K562 (cell line): ENCODE measurements around the gene BTBD2. TPM values are rescaled to one million over a fixed set of nuclear protein-coding genes. Genes with fewer than 3 reads are reported as not detected.
A peak's percentile ranks its signal among the peaks of the same experiment; 100 is the strongest.

Source experiments
- CTCFL ChIP-seq: IDR thresholded peaks from 2 replicates; pipeline ENCODE4 v1.6.1; 2011; ENCODE audit warnings: borderline replicate concordance, low read depth, mild to moderate bottlenecking, moderate library complexity, low read length; ENCODE audit not compliant: insufficient read depth, poor library complexity, severe bottlenecking
- RAD21 ChIP-seq, 2 experiments: fragments of 250-450 bp in 1 of 2; fragments of 450-650 bp in 1 of 2; sonication (Bioruptor Pico) in 1 of 2; formaldehyde crosslinking in 1 of 2; IDR thresholded peaks in 1 of 2; conservative IDR thresholded peaks in 1 of 2; 2 replicates each; pipeline versions ENCODE4 v1.4.0 to v1.8.0; 2020 to 2022; ENCODE audit warnings: mild to moderate bottlenecking in 2 of 2, moderate library complexity in 1 of 2
- RBFOX2 ChIP-seq: fragments of 200-400 bp; formaldehyde crosslinking; IDR thresholded peaks from 2 replicates; pipeline ENCODE4 v1.6.1; 2017; ENCODE audit warnings: low read depth, mild to moderate bottlenecking, low read length, moderate library complexity
- ZBTB2 ChIP-seq: fragments of 450-650 bp; IDR thresholded peaks from 2 replicates; pipeline ENCODE4 v1.6.1; 2016; ENCODE audit warnings: antibody characterized with exemption
- ZBTB33 ChIP-seq: sonication (generic); formaldehyde crosslinking; IDR thresholded peaks from 2 replicates; pipeline ENCODE4 v1.8.1; 2023; ENCODE audit warnings: mild to moderate bottlenecking, missing genetic modification reagents
- polyA plus RNA-seq, 8 experiments: library from polyadenylated mRNA; depleted of rRNA in 4 of 8; stranded (reverse) in 5 of 8; unstranded in 3 of 8; fragments of >200 nt; fragmentation: Nextera tagmentation in 2 of 8; fragmentation: Illumina TruSeq in 1 of 8; extraction: Ambion mirVana in 2 of 8; extraction: Trizol in 1 of 8; gene quantifications; 2 replicates each; pipeline versions ENCODE4 v1.2.1 to v1.2.3, GENCODE V29; 2011 to 2014; ENCODE audit warnings: inconsistent platforms in 1 of 8, missing spikeins in 1 of 8
- total RNA-seq, 7 experiments: library from RNA; depleted of rRNA in 6 of 7; stranded (reverse); fragments of >200 nt in 6 of 7; fragmentation: Illumina TruSeq in 2 of 7; extraction: Trizol in 2 of 7; gene quantifications; 2 replicates each; pipeline versions ENCODE4 v1.2.1 to v1.2.3, GENCODE V29; 2011 to 2021; ENCODE audit warnings: low replicate concordance in 1 of 7
- TF ChIP-seq, protein P1 (sequence below), 3 experiments: IDR thresholded peaks in 2 of 3; conservative IDR thresholded peaks in 1 of 3; 2 replicates each; pipeline ENCODE4 v1.5.1; 2011 to 2012; ENCODE audit warnings: low read length in 3 of 3, mild to moderate bottlenecking in 3 of 3, control low read depth in 2 of 3, improper control_type of control experiment in 1 of 3, inconsistent platforms in 1 of 3, low read depth in 1 of 3, mixed read lengths in 1 of 3, moderate library complexity in 1 of 3; ENCODE audit not compliant: insufficient read depth in 2 of 3

The BTBD2 gene
- total and polyA plus RNA-seq, 9 of the 15 experiments (the other 6 are each of a cell fraction or from before 2014, with no cell fraction given), result 0.10 to 15.6 (median 6.9) TPM

GRCh38 chr19:1945899-1946298 lies 69.6 kb downstream of the BTBD2 start (continued):
- TF ChIP-seq ZBTB33 (CRISPR knock-in tag) (peak; percentile 95), CTCFL (peak; percentile 52), RBFOX2 (peak; percentile 25; the same call in 1 of the 2 replicates), ZBTB2 (0 out of 2 replicates have a peak, but pooled peaks have one; percentile 44), RAD21 (CRISPR knock-in tag; conservative IDR thresholded peaks at IDR 0.05 in 1 of 2, IDR thresholded peaks at IDR 0.05 in 1 of 2) (peak in 1 of 2 experiments; percentile 21; a peak in 1 of 4 replicates)
- TF ChIP-seq, protein P1, sequence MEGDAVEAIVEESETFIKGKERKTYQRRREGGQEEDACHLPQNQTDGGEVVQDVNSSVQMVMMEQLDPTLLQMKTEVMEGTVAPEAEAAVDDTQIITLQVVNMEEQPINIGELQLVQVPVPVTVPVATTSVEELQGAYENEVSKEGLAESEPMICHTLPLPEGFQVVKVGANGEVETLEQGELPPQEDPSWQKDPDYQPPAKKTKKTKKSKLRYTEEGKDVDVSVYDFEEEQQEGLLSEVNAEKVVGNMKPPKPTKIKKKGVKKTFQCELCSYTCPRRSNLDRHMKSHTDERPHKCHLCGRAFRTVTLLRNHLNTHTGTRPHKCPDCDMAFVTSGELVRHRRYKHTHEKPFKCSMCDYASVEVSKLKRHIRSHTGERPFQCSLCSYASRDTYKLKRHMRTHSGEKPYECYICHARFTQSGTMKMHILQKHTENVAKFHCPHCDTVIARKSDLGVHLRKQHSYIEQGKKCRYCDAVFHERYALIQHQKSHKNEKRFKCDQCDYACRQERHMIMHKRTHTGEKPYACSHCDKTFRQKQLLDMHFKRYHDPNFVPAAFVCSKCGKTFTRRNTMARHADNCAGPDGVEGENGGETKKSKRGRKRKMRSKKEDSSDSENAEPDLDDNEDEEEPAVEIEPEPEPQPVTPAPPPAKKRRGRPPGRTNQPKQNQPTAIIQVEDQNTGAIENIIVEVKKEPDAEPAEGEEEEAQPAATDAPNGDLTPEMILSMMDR (IDR thresholded peaks at IDR 0.05 in 2 of 3, conservative IDR thresholded peaks at IDR 0.05 in 1 of 3; ENCODE audit: insufficient read depth in 2 of 3, low read depth in 1 of 3, low read length in 3 of 3), result peak; percentile 59 to 73 (median 67); a peak in 5 of 6 replicates
